NK-92 (cell line): ENCODE results near the gene CSF3R.

Source experiments
- DNase-seq: peaks from one replicate; lab custom pipeline; 2025; ENCODE audit not compliant: unreplicated experiment; lab: John Stamatoyannopoulos, UW

Gene CSF3R

GRCh38 chr1:36421649-36422048 lies 61.1 kb downstream of the CSF3R start:
- no peak for DNase-seq

- peak; percentile 24 for DNase-seq
Measured at GRCh38 chr1:36420836-36421317, 61.8 kb downstream of the CSF3R start.

- DNase-seq: no peak
Measured at GRCh38 chr1:36420409-36420808, 62.3 kb downstream of the CSF3R start.

- no peak for DNase-seq
Measured at GRCh38 chr1:36419569-36419968, 63.1 kb downstream of the CSF3R start.

- DNase-seq: no peak
Measured at GRCh38 chr1:36419140-36419539, 63.6 kb downstream of the CSF3R start.

- DNase-seq: no peak
Measured at GRCh38 chr1:36417931-36418330, 64.8 kb downstream of the CSF3R start.
